ENCODE results near the gene FGD4. TPM values are rescaled to one million over a fixed set of nuclear protein-coding genes. Genes with fewer than 3 reads are reported as not detected.

FGD4 gene
- 1.4 and 2.2 TPM in 2 replicates for total RNA-seq (2014; rRNA removed; shearing (Covaris generic))

- peak; percentile 75 for DNase-seq (ENCODE audit: low spot score)
Measured at GRCh38 chr12:32399370-32400113, at the start of gene FGD4. Gene FGD4, plus strand, starts transcription at chr12:32399558.

- DNase-seq (ENCODE audit: low spot score), result no peak
Measured at GRCh38 chr12:32353540-32353939, 45.8 kb upstream of the FGD4 start.

GRCh38 chr12:32357601-32358249 lies 41.6 kb upstream of the FGD4 start:
- DNase-seq (ENCODE audit: low spot score), result no peak

GRCh38 chr12:32360956-32361355 lies 38.4 kb upstream of the FGD4 start:
- no peak for DNase-seq (ENCODE audit: low spot score)

DNA sequence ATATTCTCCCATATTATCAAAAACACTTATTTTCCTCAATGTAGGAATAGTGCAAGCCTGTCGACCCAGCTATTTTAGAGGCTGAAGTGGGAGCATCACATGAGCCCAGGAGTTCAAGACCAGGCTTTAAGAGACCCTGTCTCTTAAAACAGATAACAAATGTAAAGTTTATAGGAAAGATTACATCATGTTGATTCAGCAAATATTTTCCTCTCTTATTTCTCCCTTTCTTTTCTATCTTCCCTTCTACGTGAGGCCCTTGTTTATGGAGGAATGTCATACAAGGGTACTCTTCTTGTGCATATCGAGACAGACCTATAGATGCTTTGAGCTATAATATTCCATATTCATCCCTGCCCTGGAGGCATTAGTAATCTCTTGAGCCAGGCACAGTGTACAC lies 36.5 kb upstream of the FGD4 start:
- DNase-seq (ENCODE audit: low spot score), result no peak

DNA sequence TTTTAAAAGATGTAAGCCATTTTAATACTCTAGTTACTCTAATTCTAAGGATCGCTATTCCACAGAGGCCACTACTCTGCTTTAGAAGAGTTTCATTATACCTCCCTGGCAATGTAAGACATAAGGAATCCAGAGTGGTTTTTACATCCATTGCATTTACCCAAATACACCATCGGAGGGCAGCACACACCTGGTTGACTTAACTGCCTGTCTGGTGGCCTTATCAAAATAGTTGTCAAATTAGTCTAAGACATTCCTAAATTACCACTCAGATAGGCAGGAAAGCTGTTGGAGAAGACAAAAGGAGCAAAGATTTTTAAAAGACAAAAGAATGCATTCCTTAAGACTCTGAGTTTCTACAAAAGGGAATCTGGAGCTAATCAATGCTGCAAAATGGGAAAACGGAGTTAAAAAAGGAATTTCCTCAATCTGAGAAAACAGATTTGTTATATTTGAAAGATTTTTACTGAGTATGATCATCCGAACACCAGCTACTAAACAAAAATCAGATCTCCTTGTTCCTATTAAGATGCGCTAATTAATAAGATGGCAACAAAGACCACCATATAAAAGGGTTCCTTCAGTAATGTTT lies 33.8 kb upstream of the FGD4 start:
- DNase-seq (ENCODE audit: low spot score), result peak; percentile 57

GRCh38 chr12:32366714-32367113 lies 32.6 kb upstream of the FGD4 start:
- DNase-seq (ENCODE audit: low spot score), result no peak

- no peak for DNase-seq (ENCODE audit: low spot score)
Measured at GRCh38 chr12:32367381-32367780, 32.0 kb upstream of the FGD4 start.

DNA sequence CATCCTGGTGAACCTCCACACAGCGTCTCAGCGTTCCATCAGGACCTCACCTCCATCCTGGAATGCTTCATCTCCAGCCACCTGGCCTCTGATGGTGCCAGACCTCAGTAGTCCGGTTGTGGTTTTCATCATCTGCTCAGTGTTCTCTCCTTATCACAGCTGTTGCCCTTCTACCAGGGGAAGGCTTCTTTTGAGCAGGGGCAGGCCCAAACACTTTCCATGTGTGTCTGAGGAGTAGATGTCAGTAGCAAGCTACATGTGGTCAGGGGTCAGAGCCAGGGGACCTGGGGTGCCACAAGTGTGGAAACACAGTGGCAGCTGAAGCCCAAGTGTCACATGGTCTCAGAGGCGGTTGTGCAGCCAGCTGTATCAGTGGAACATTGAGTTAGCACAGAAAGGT lies 30.2 kb upstream of the FGD4 start:
- DNase-seq (ENCODE audit: low spot score), result no peak

DNA sequence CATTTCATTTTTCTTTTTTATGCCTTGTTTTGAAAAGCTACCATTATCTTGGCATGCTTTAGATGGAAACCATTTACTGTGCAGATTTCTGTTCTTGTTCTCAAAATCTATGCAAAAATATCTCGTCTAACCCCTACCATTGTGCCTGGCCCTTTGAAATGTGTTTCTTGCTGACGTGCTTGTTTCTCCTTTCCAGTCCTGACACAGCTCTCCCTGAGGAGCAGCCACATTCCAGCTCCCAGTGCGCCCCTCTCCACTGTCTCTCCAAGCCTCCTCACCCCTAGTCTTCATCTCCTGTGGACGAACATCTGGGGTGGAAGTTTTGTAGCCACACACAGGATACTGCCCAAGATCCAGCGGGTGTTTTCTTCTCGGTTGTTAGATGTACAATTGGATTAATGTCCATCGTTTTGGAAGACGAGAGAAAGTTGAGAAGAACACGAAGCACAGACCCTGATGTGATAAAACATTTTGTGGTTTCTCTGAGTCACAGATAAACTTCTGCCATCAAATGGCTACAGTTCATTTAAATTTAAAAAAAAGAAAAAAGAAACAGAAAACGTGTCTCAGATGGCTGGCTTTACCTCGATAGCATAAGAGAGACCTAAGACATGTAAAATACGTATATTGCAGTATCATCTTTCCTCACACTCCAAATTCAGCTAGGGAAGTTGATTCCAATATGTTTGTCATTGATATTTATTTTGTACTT lies 21.9 kb upstream of the FGD4 start:
- no peak for DNase-seq (ENCODE audit: low spot score)

GRCh38 chr12:32379213-32379612 lies 20.1 kb upstream of the FGD4 start:
- DNase-seq (ENCODE audit: low spot score), result no peak

- DNase-seq (ENCODE audit: low spot score), result no peak
Measured at GRCh38 chr12:32379667-32380066, 19.7 kb upstream of the FGD4 start.

DNA sequence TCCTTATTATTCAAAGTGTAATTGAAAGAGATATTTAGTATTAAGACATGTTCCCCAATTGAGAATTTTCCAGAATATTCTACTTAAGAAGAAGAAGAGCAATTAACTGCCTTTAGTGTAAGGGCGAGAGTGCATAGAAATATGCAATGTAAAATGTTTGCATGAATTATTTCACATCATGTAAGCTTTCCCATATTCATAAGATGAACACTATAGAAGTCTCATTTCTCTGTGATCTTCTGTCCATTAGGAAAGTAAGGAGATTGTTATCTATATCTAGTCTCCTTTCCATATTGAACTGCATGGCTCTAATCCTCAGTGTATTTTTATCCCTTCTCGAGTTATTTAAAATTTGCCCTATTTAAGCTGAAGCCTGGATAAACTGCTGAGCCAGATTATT lies 17.1 kb upstream of the FGD4 start:
- no peak for DNase-seq (ENCODE audit: low spot score)

DNA sequence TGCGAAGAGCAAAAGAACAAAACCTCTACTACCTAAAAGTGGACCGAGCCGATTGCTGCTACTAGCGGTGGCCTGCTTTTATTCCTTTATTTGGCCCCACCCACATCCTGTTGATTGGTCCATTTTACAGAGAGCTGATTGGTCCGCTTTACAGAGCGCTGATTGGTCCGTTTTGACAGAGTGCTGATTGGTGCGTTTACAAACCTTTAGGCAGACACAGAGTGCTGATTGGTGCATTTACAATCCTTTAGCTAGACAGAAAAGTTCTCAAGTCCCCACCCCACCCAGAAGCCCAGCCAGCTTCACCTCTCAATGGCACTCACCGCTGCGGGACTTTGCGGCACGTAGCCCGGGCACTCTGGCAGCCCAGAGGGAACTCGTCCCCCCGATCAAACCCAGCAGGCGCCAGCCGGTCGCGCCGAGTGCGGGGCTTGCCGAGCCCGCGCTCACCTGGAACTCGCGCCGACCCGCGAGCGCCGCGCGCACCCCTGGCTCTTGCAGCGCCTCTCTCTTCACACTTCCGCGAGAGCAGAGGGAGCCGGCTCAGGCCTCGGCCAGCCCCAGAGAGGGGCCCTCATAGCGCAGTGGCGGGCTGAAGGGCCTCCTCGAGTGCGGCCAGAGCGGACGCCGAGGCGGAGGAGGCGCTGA lies 8.7 kb upstream of the FGD4 start:
- no peak for DNase-seq (ENCODE audit: low spot score)

DNA sequence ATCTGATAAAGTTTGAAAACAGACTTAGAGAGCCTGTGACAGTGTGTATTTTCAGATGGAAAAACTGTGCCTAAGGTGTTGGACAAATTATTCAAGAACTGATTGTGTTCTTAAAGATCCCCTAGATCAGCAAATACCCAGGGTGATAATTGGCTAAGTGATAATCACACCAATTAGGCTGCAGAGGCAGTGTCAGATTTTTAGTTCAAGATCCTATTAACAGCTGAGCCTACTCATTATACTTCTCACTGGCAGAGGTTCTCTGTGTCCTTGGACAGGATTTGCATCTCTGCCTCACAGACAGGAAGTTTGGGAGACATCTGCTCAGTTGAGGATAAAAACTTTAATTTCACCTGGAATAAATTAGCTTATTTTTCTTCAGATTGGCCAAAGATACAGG lies 4.3 kb upstream of the FGD4 start:
- no peak for DNase-seq (ENCODE audit: low spot score)

GRCh38 chr12:32397696-32398095 lies 1.7 kb upstream of the FGD4 start:
- no peak for DNase-seq (ENCODE audit: low spot score)

DNA sequence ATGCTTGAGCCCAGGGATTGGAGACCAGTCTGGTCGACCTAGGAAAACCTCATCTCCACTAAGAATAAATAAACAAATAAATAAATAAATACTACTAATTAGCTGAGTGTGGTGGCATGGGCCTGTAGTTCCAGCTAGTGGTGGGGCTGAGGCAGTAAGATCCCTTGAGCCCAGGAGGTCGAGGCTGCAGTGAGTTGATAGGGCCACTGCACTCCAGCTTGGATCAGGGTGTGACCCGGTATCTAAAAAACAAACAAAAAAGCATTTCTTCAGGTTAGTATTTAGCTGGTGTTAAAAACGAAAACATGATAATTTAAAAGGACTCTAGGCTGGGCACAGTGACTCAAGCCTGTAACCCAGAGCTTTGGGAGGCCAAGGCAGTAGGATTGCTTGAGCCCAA lies 1.2 kb upstream of the FGD4 start:
- no peak for DNase-seq (ENCODE audit: low spot score)

GRCh38 chr12:32398816-32399369 lies 465 bp upstream of the FGD4 start:
- DNase-seq (ENCODE audit: low spot score), result no peak

DNA sequence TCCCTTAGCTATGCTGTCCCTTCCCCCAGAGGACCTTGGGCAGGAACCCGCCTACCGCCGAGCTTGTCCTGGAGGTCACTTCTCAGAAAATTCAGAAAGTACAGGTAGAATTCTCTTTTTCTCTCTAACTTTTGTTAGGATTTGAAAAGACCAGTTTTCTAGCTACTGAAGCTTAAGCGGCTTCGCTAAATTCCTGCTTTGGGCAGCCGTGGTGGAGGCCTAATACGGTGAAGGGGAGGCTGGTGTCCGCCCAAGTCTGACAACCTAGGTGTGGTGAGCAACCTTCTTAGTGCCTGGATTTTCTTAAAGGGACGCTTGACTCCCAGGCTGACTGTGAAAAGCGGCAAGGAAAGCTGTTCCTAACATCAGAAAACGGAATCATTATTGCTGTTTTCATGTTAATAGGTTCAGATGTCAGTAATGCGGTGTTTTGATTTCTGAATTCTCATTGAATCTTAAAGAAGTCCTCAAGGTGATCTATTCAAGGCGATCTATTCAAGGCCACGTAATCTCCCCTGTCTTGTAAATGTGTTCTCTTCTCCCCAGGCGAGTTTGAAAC lies 835 bp downstream of the FGD4 start:
- DNase-seq (ENCODE audit: low spot score), result no peak

DNA sequence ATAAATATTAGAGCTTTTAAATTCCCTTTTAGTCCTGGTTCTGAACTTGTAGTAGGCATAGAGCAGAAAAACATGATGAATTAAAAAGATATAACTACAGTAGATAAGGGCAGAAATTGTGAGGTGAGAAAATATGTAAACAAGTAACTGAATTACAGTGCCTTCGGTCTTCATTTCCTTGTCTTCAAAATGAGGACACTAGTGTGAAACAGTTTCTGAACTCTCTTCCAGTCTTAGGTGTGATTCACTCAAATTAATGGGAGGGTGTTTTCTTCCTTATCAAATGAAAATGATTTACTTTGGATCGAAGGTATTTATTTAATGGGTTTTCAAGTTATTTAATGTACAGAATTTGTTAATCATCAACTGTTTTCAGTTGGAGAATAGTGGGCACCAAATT lies 1.5 kb downstream of the FGD4 start:
- no peak for DNase-seq (ENCODE audit: low spot score)

DNA sequence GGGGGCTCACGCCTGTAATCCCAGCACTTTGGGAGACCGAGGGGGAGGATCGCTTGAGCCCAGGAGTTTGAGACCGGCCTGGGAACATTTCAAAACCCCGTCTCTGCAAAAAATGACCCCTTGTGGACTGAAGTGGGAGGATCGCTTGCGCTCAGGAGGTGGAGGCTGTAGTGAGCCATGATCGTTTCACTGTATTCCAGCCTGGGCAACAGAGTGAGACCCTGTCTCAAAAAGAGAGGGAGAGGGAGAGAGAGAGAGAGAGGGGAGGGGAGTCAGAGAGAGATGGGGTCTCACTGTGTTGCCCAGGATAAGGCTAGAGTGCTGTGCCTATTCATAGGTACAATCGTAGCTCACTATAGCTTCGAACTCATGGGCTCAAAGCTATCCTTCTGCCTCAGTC lies 2.8 kb downstream of the FGD4 start:
- no peak for DNase-seq (ENCODE audit: low spot score)
